GM18907 (cell line): ENCODE results near the gene CCR3.

ENCODE experiments used
- ATAC-seq: cut with Tn5 transposase; IDR thresholded peaks from one replicate; pipeline ENCODE4 v1.9.1; 2021; ENCODE audit warnings: mild to moderate bottlenecking, moderate library complexity; ENCODE audit not compliant: unreplicated experiment

The CCR3 gene

DNA sequence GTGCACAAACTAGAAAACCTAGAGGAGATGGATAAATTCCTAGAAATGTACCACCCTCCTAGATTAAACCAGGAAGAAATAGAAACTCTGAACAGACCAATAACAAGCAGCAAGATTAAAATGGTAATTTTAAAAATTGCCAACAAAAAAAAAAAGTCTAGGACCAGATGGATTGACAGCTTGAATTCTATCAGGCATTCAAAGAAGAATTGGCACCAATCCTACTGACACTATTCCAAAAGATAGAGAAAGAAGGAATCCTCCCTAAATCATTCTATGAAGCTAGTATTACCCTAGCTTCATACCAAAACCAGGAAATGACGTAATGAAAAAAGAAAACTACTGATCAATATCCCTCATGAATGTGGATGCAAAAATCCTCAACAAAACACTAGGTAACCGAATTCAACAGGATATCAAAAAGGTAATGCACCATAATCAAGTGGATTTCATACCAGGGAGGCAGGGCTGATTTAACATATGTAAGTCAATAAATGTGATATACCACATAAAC, 24.0 kb upstream of the CCR3 start:
- no peak for ATAC-seq

DNA sequence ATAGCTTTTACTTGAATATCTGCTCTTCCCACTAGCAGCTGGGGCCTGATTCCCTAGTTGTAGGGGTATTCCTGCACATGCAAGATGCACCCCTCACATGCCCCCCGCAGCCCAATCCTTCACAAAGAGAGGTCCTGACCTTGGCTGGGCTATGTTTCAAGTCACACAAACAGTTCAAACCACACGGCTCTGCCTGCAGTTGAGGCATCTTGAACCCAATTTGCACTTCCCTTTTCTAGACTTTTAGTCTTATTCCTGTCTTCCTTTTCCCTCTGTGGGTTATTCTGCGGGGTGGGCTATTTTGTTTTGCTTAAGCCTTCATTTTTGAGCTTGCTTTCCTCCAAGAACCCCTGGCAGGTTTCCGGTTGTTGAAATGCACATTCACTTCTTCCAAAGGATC, 20.9 kb upstream of the CCR3 start:
- no peak for ATAC-seq

DNA sequence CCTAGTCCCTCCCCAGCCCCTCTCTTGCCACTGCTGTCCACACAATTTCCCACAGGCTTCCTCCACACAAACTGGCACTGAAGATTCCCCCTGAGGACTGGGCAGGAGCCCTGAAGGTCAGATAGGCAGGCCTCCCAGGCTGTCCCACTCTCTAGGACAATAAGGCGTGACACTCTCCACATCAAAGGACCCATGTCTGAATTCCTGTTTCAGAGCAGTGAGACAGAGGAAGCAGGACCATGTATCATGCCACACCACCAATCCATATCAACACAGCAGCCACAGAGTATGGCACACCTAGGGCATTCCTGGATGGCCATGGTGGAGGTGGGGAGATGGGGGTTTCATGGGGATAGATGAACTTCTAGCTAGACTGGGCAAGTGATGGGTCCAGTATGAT, 20.3 kb upstream of the CCR3 start:
- ATAC-seq, result no peak

DNA sequence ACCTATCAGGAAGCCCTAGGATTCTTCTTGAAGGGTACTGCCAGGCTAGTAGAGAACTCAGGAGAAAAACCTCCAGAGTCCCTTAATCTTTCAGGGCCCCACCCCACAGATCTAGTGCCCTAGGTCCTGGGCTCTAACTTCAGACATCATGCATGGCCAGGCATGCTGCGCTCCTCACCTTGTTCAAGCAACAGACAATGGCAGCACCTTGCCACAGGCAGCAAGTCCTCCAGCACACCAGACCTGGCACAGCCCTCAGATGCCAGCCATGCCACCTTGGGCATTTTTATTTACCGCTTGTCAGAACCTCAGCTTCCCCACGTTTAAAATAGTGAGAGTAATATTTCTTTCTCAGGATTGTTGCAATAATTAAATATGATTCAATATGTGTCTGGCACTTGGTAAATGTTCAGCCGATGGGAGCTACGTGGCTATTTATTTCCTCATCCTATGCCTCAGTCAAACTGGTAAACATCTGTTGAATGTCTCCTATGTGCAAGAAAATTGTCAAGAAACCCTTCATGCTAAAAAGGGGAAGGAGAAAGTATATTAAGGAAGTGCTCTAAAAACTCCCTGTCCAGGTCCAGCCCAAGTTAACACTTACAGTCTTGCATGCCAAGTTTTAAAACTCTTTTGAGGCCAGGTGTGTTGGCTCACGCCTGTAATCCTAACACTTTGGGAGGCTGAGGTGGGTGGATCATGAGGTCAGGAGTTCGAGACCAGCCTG, 19.7 kb upstream of the CCR3 start:
- no peak for ATAC-seq

DNA sequence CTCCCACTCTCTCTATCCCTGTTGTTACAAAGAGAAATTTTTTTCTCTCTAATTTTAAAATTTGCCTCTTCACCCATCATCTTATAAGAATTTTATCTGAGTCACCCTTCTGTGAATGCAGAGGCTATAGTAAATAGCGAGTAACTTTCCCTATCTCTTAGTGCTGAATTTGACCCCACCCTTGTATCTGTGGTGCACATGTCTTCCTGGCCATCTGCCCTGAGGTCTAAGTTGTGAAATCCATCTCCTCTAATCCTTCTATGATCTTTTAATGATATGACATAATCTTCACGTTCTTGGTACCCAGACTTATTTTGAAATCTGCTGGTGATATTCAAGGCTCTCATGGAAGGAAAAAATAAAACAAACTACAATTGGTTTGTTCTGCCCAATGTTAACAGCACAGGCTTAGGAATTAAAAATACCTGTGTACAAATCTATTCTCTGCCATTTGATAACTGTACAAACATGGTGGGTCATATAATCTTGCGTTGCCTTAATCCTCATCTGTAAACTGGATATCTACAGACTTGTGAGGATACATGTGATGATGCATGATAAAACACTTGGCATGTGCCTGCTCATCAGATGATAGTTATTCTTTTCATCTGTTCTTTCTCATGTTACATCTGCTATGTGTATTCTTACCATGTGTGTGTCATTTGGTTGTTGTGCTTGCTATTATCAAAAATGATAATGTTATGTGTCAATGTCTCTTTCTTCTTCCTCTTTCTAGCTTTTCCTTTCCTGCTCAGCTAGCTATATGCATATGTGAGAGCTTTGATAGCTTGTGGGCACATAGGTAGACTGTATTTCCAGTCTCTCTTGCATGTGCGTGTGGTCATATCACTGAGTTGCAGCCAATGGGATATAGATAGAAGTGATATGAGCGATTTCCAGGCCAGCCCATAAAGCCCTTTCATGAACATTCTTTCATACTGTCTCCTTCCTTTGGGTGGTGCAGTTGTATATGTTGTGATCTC, 13.7 kb upstream of the CCR3 start:
- ATAC-seq, result no peak

DNA sequence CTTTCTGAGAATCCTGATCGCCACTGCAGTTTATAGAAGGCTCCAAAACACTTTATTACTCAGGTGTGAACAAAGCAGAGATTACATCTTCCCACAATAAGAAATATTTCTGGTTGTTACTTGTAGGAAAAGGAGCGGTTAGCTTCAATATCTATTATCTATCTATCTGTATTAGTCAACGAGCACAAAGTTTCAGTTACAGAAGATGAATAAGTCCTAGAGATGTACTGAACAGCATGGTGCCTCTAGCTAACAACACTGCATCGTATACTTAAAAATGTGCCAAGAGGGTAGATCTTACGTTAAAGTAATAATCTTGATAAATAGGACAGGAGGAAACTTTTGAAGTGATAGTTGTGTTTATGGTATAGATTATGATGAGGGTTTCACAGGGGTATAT, 10.9 kb upstream of the CCR3 start:
- no peak for ATAC-seq

DNA sequence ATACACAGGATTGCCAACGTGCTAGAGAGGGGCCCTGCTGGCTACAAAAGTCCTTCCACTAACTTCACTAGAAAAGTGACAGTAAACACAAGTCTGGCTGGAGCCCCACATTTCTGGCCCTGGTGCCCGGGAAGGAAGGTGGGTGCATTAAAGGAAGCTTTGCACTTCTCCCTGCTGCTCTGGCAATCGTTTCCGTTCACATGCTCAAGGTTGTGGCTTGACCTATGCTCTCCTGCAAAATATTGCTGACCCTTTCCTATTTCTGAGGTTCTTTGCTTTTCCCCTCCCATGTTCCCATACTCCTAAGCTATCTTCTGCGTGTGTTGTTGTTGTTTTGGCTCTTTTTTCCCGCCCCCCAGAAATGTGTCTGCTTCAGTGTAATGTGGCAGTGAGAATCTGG, 9.1 kb upstream of the CCR3 start:
- no peak for ATAC-seq

DNA sequence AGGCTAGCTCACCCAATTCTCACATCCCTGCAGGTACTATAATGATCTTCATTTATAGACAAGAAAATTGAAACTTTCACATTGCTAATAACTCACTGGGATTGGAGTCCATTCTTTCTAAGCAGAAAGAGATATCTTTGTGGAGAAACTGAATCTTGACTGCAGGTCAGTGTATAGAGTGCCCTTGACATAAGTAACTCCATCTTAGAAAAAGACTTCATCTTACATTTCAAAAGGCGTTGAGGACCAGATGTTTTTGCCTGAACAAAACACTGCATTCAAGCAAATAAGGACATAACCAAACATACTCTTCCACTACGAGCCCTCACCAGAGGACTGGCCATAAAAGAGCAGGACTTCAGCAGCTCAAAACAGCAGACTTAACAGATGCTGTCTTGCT, 6.8 kb upstream of the CCR3 start:
- no peak for ATAC-seq

DNA sequence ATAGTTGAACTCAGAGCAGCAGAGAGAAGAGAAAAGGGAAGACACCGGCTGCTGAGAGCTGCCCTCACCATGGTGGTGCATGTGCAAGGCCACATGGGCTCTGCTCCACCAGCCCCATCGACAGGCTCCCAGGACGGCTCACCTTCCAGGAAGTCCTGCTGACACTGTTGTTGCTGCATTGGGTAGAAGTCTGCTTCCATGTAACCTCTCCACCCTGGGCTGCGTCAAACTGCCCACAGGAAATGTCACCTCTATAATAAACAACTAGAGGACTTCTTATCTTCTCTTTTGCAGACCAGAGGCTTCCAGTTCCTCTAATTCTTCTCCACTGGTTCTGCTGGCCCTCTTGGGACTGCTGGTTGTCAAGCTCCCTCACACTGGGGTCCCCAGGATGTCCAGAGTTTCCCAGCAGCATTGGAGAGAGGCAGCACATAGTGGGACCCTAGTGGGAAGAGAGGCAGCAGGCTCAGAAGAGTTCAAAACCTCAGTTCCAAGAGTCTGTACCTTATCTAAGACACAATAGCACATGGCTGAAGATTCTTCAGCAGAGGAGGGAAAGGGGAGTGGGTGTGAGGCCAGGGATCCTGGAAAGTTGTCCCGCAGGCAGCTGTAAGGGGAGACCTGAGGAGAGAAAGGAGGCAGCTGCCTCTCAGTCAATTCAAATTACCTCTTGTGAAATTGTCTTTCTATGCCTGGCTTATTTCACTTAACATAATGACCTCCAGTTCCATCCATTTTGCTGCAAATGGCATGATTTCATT, 5.8 kb upstream of the CCR3 start:
- no peak for ATAC-seq

DNA sequence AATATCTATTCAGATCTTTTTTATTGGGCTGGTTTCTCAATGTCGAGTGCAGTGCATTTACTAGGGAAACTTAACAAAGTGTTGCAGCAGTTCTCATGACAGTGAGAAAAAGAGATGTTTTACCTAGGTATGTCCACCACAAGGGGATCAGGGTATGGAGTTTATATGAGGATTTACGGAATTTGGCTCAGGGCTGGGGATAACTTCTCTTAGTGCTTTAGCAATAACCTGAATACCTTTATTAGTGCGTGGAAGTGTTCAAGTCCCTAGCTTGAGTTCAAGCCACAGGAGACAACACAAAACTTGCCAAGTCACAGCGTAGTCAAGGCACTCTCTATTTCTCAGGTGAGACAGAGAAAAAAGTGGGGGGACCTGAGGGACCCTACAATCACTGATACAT, 3.9 kb upstream of the CCR3 start:
- no peak for ATAC-seq

DNA sequence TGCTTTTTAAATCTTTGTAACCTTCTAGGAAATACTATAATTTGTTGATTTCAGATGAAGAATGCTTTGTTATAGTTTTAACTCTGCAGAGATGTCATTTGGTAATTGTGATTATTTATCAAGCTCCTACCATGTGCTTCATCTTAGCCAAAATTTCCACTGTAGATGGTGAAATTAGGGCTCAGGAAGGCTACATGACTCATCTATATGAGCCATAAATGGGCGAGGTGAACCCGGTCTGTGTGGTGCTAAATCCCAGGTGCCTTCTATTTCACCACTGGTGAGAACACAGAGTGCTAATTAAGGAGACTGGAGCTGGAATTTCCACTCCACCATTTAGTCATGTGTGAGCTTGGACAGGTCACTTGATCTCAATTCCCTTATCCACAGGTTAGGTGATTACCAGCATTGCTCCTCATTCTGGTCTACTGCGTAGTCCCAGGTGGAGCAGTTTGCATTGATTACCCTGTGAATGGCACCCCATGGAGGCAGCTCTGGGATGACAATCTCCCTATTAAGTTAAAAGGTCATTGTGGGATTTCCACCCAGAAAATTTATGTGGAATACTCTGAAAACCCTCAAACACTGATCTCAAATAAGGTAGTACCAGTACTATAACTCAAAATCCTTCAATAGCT, 2.8 kb upstream of the CCR3 start:
- no peak for ATAC-seq

DNA sequence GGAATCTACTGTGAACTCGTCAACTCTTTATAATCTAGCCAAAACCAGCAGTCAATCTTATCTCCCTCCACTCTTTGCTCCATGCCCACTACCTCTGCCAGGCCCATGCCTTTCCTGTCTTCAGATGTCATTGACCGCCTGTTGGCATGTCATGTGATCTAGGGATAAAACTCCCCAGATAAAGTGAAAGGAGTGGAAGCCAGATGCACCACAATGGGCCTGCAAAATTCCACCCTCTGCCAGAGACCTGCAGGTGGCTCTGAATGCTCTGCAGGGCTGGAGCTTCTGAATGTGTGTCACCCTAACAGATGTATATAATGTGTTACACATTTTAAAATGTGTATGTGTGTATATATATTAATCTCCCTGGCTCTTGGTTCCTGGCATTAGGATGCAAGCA, 2.3 kb upstream of the CCR3 start:
- ATAC-seq, result no peak

DNA sequence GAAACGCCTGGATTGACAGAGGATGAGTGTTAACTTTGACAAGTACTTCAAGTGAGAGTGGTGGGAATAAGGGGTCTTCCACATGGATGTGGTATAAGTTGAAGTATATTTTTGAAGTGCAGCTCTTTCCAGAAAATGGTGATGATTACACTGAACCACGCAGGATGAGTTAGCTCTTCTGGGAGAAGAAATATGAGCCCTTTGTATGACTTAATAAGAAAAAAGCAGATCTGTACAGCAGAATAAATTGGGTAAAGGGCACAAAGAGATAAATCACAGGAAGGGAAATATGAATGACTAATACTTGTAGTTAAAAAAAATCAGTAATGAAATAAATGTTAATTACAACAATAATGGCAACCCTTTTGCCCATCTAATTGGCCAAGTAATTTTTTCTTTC, 1.3 kb downstream of the CCR3 start:
- ATAC-seq, result no peak

DNA sequence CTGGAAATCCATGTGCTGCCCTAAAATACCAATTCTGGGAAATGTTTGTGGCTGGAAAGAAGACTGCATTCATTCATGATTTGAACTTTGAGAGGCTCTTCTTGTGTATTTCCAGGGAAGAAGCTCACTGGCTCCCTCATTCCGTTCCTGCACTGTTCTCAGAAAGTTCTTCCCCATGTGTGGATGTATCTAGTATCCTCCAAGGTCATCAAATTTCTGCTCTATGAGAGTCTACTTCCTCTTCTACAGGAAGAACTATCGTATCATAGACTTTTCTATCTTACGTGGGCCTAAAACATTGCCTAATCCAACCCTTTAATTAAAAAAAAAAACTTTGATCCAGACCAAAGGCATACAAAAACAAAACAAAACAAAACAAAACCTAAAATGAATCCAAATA, 2.9 kb downstream of the CCR3 start:
- ATAC-seq, result no peak

DNA sequence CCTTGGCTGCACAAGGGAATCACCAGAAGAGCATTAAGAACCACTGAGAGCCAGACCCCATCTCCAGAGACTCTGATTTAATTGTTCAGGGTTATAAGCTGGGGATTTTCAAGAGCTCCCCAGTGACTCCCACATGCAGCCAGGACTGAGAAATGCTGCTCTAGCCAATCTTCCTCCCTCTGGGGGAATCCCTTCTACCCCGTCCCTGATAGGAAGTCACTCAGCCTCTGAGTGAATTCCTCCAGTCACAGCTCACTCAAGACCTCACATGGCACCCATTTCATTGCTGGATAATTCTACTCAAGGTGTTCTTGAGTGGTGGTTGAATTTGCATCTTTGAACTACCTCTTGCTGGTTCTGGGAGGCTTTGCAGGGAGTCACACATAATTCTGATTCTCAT, 10.7 kb downstream of the CCR3 start:
- ATAC-seq, result no peak

DNA sequence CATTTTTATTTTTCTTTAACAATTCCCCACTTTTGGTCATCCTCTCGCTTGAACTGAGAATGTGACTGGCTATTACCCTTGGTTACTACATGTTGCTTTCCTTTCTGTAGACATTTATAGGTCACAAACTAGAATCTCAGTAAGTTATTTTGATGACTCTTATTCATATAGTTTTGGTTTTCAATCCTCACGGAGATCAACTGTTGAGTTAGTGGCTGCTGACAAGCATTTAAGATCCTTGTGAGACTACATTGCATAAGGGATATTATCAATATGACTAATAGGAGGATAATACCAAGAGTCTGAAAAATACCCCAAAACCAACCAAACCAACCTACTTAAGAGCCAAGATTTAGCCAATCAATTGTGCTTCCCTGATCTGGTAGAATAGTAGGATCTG, 16.3 kb downstream of the CCR3 start:
- ATAC-seq, result no peak

DNA sequence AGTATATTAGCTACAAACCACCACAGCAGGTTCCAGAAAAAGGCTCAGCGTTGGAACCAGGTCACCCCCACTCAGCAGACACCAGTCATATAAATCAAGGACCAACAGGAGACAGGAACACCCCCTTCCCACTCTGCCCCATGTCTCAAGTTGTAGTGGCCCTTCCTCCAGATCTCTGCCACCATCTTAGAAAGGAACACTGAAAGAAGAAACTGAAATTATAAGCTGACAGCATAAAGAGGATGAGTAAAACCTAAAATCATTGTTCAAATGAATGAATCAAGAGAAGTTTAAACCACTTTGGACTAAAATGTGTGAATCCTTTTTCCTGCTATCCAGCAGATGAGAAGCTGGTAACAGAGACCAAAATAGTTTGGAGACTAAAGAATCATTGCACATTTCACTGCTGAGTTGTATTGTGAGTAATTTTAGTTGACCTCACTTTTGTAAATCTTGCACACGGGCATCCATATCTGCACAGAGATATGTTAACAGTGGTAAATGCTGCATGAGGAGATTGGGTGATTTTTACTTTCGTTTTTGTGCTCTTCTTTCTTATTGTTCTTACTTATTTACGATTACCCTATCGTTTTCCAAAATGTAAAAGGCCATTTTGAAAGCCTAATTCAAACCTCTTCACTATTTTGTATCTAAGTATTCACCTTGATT, 19.8 kb downstream of the CCR3 start:
- ATAC-seq, result no peak

DNA sequence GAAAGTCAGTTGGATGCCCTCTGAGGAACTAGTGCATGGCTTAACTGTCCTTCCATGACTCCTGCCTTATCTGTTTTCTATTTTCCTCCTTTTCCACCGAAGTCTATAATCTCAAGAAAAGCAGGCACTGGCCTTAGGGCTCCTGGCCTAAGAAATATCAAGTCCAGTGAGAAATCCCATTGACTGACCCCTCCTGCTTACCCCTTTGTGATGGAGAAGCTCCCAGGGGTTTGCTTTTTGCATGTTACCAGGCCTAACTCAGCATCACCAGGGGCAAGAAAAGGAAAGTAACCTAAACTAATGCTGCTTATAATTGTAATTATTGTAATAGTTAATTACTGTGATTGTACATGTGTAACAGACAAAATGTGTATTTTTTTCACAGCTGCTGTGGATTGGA, 21.7 kb downstream of the CCR3 start:
- no peak for ATAC-seq

DNA sequence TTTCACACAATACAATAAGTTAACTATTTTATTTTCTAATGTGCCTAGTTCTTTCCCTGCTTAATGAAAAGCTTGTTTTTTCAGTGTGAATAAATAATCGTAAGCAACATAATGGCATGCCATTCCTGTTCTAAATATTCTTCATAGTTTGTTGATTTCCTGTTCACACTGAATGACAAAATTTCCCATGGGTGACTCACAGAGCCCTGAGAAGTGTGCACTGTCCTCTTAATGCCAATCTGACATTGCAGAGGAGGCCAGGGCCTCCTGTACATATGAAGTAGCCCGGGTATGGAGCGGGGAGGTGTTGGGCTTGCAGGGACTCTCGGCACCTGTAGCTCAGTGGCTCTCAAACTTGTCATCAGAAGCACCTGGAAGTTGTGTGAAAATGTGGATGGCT, 24.3 kb downstream of the CCR3 start:
- ATAC-seq, result no peak

DNA sequence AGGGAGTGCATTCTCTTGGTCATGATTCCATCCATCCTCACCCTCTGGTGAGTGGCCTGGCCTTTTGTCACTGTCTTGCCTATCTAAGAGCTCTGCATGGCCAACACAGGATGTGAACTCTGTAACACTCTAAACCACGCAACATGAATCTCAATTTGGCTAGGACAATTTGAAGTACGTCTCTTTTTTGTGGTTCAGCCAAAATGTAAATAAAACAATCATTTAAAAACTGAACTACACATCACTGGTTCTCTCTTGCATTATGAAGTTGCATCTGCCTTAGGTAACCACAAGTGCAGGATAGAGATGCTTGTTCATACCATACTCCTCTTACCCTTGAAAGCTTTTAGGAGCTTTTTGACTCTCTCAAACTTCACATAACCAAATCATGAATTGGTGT, 27.3 kb downstream of the CCR3 start:
- ATAC-seq, result no peak
